ENCODE results near the gene HOXA5.

The HOXA5 gene

DNA sequence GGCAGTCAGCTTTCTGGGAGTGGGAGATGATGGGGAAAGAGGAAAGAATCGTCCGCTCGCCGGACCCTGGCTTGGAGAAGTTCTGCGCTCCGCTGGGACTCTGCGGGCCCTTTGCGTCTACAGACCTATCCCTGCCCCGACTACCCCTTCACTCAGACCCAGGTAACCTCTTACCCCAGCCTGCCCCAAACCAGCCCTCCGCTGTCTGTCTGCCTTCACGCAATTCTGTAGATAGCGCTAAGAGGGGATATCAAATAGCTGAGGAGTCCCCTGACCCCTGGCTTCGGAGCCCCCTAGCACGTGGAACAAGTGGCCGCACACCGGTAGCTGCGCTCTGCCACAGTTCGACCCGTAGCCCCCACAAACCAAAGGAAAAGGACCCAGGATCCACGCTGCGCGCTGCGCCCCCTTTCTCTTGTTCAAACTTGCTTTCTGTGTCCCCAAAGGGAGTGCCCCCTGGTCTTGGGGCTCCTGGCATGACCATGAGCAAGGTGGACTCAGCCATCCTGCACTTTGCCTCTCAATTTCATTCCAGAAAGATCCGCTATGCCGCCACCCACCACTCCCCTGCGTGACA lies 19.9 kb downstream of the HOXA5 start:
- no peak for TF ChIP-seq ZFX (IDR thresholded peaks at IDR 0.05; ENCODE audit: borderline replicate concordance)
- TF ChIP-seq CTCF (IDR thresholded peaks at IDR 0.05): no peak
- no peak overlapping the region for H3K27ac ChIP-seq

GRCh38 chr7:27123007-27123476 lies 20.4 kb downstream of the HOXA5 start:
- TF ChIP-seq CTCF (IDR thresholded peaks at IDR 0.05): no peak
- TF ChIP-seq ZFX (IDR thresholded peaks at IDR 0.05; ENCODE audit: borderline replicate concordance): no peak
- H3K27ac ChIP-seq: peak overlapping the region; percentile 71

GRCh38 chr7:27122077-27122910 lies 21.2 kb downstream of the HOXA5 start:
- peak overlapping the region; percentile 71 for H3K27ac ChIP-seq
- TF ChIP-seq CTCF (IDR thresholded peaks at IDR 0.05): no peak
- no peak for TF ChIP-seq ZFX (IDR thresholded peaks at IDR 0.05; ENCODE audit: borderline replicate concordance)

- peak overlapping the region; percentile 71 for H3K27ac ChIP-seq
- TF ChIP-seq CTCF (IDR thresholded peaks at IDR 0.05) (no peak), ZFX (IDR thresholded peaks at IDR 0.05; ENCODE audit: borderline replicate concordance) (no peak)
Observed at GRCh38 chr7:27121684-27122076, 21.8 kb downstream of the HOXA5 start.

DNA sequence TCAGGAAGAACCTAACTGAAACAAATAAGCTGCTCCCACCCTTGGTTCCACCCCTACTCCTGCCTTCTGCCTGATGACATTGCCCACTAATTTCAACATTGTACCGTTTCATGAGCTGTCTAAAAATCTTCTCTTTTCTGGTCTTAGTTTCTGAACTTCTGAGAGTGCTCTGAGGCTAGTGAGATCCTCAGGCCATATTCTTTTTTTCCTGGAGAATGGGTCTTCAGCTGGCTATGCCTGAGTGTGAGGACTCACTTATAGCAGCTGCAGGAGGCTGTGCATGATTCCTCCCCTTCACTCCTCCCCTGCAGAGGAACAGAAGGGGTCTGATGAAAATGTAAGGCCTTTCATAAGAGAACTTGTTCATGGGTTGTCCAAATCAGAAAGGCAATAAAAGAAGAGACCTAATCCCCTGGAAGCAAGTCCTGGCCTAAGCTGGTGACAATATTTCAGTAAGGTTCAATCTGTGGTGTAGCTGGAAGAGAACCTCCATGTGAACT lies 24.0 kb downstream of the HOXA5 start:
- no peak overlapping the region for H3K27ac ChIP-seq
- TF ChIP-seq CTCF (IDR thresholded peaks at IDR 0.05) (no peak), ZFX (IDR thresholded peaks at IDR 0.05; ENCODE audit: borderline replicate concordance) (no peak)

GRCh38 chr7:27118580-27118979 lies 24.9 kb downstream of the HOXA5 start:
- H3K27ac ChIP-seq: no peak overlapping the region
- TF ChIP-seq CTCF (IDR thresholded peaks at IDR 0.05) (no peak), ZFX (IDR thresholded peaks at IDR 0.05; ENCODE audit: borderline replicate concordance) (no peak)

Data from 22Rv1 (cell line).